Fibroblast of lung (primary cell): Measurements from ENCODE around the gene POLR1C. TPM values are rescaled to one million over a fixed set of nuclear protein-coding genes. Genes with fewer than 3 reads are reported as not detected.

Source experiments
- DNase-seq, 2 donors: peaks; one replicate each; pipeline versions ENCODE4 v3.0.0 to v3.0.0-alpha.2; 2010; ENCODE audit warnings: low read depth in 2 of 2
- H2AFZ ChIP-seq: 2 replicates; pipeline ENCODE4 v1.5.1; 2012; ENCODE audit warnings: low read length, control low read depth, inconsistent platforms
- H3K27ac ChIP-seq: 2 replicates; pipeline ENCODE4 v1.5.1; 2011; ENCODE audit warnings: low read length, control low read depth; ENCODE audit not compliant: insufficient read depth
- H3K27me3 ChIP-seq: 2 replicates; pipeline ENCODE4 v1.5.1; 2011; ENCODE audit warnings: mild to moderate bottlenecking, low read length; ENCODE audit not compliant: control insufficient read depth, insufficient read depth
- H3K36me3 ChIP-seq: 2 replicates; pipeline ENCODE4 v1.5.1; 2011; ENCODE audit warnings: low read length; ENCODE audit not compliant: control insufficient read depth, insufficient read depth
- H3K4me1 ChIP-seq: 2 replicates; pipeline ENCODE4 v1.5.1; 2011; ENCODE audit warnings: low read length; ENCODE audit not compliant: control insufficient read depth, insufficient read depth; ENCODE audit errors: extremely low read depth
- H3K4me2 ChIP-seq: 2 replicates; pipeline ENCODE4 v1.5.1; 2011; ENCODE audit warnings: low read length, control low read depth; ENCODE audit not compliant: insufficient read depth; ENCODE audit errors: extremely low read depth
- H3K4me3 ChIP-seq, 4 experiments: fragments of 200-600 bp in 1 of 4; sonication (generic) in 1 of 4; replicated peaks in 1 of 4; 2 replicates each; pipeline ENCODE4 v1.5.1; 2011 to 2016; ENCODE audit warnings: low read length in 4 of 4, low read depth in 3 of 4, mild to moderate bottlenecking in 3 of 4, control low read depth in 2 of 4, inconsistent platforms in 1 of 4, mixed read lengths in 1 of 4; ENCODE audit not compliant: insufficient read depth in 1 of 4; ENCODE audit errors: control extremely low read depth in 1 of 4
- H3K79me2 ChIP-seq: 2 replicates; pipeline ENCODE4 v1.5.1; 2012; ENCODE audit warnings: mild to moderate bottlenecking, low read length, inconsistent platforms; ENCODE audit not compliant: control insufficient read depth, insufficient read depth
- H3K9ac ChIP-seq: 2 replicates; pipeline ENCODE4 v1.5.1; 2011; ENCODE audit warnings: mild to moderate bottlenecking, low read length, control low read depth; ENCODE audit not compliant: insufficient read depth
- H3K9me3 ChIP-seq: 2 replicates; pipeline ENCODE4 v1.5.1; 2012; ENCODE audit warnings: low read depth, low read length; ENCODE audit not compliant: control insufficient read depth, insufficient read depth
- H4K20me1 ChIP-seq: 2 replicates; pipeline ENCODE4 v1.5.1; 2011; ENCODE audit warnings: low read length; ENCODE audit not compliant: control insufficient read depth, insufficient read depth; ENCODE audit errors: extremely low read depth
- CTCF ChIP-seq, 2 donors: IDR thresholded peaks in 1 of 2; conservative IDR thresholded peaks in 1 of 2; 1 replicate in 1 of 2; 2 replicates in 1 of 2; pipeline ENCODE4 v1.5.1; 2011 to 2012; ENCODE audit warnings: low read length in 2 of 2, control low read depth in 1 of 2, inconsistent platforms in 1 of 2, low read depth in 1 of 2, mild to moderate bottlenecking in 1 of 2
- EZH2 ChIP-seq: IDR thresholded peaks from 2 replicates; pipeline ENCODE4 v1.5.1; 2012; ENCODE audit warnings: low read length, control low read depth, mild to moderate bottlenecking; ENCODE audit errors: missing control alignments
- polyA plus RNA-seq, 2 donors: library from polyadenylated mRNA; depleted of rRNA in 1 of 2; stranded (reverse) in 1 of 2; unstranded in 1 of 2; fragments of >200 nt; gene quantifications; 2 replicates each; pipeline ENCODE4 v1.2.1, GENCODE V29; 2011 to 2012; ENCODE audit warnings: missing spikeins in 1 of 2
- total RNA-seq: library from RNA; depleted of rRNA; stranded (reverse); fragments of >200 nt; gene quantifications from 2 replicates; pipeline ENCODE4 v1.2.1, GENCODE V29; 2014

POLR1C gene
- total and polyA plus RNA-seq, 2 donors (not counting 1 experiment from before 2014, with no cell fraction given): 27.4 to 39.7 TPM

- H3K79me2 ChIP-seq: no peaks in the 10 kb centered on the region
- H3K27me3 ChIP-seq: no peaks in the 10 kb centered on the region
- no peak overlapping the region for H3K4me3 ChIP-seq
- no peak for TF ChIP-seq CTCF (conservative IDR thresholded peaks at IDR 0.05 in 1 of 2, IDR thresholded peaks at IDR 0.05 in 1 of 2; ENCODE audit: low read depth in 1 of 2, low read length in 2 of 2)
- TF ChIP-seq EZH2: no peak
- no peaks in the 10 kb centered on the region for H4K20me1 ChIP-seq
- no peak overlapping the region for H3K4me2 ChIP-seq
- H3K27ac ChIP-seq: no peak overlapping the region
- H3K36me3 ChIP-seq: peaks cover 27% of the 10 kb centered on the region
- no peak for DNase-seq
- no peak overlapping the region for H2AFZ ChIP-seq
- H3K4me1 ChIP-seq: no peaks in the 10 kb centered on the region
- H3K9me3 ChIP-seq: no peaks in the 10 kb centered on the region
- no peak overlapping the region for H3K9ac ChIP-seq
Measured at GRCh38 chr6:43502666-43503065, 14.2 kb upstream of the POLR1C start.

- Histone ChIP-seq H3K9ac (no peak overlapping the region), H3K27ac (no peak overlapping the region), H3K27me3 (no peaks in the 10 kb centered on the region), H3K9me3 (no peaks in the 10 kb centered on the region), H2AFZ (no peak overlapping the region), H3K36me3 (peaks cover 27% of the 10 kb centered on the region), H3K4me1 (no peaks in the 10 kb centered on the region), H4K20me1 (no peaks in the 10 kb centered on the region), H3K4me2 (no peak overlapping the region), H3K79me2 (no peaks in the 10 kb centered on the region), H3K4me3 (no peak overlapping the region)
- DNase-seq: no peak
- TF ChIP-seq CTCF (conservative IDR thresholded peaks at IDR 0.05 in 1 of 2, IDR thresholded peaks at IDR 0.05 in 1 of 2; ENCODE audit: low read depth in 1 of 2, low read length in 2 of 2) (no peak), EZH2 (no peak)
Measured at GRCh38 chr6:43503443-43503842, 13.4 kb upstream of the POLR1C start.

- TF ChIP-seq EZH2: no peak
- no peak for TF ChIP-seq CTCF (conservative IDR thresholded peaks at IDR 0.05 in 1 of 2, IDR thresholded peaks at IDR 0.05 in 1 of 2; ENCODE audit: low read depth in 1 of 2, low read length in 2 of 2)
- peaks cover 3% of the 10 kb centered on the region for H3K4me1 ChIP-seq
- H4K20me1 ChIP-seq: no peaks in the 10 kb centered on the region
- no peak overlapping the region for H3K4me2 ChIP-seq
- no peak for DNase-seq
- peaks cover 20% of the 10 kb centered on the region for H3K36me3 ChIP-seq
- H3K9me3 ChIP-seq: no peaks in the 10 kb centered on the region
- H3K79me2 ChIP-seq: no peaks in the 10 kb centered on the region
- H2AFZ ChIP-seq: no peak overlapping the region
- no peak overlapping the region for H3K27ac ChIP-seq
- H3K9ac ChIP-seq: no peak overlapping the region
- no peaks in the 10 kb centered on the region for H3K27me3 ChIP-seq
- H3K4me3 ChIP-seq: no peak overlapping the region
Measured at GRCh38 chr6:43504756-43505593, 11.9 kb upstream of the POLR1C start.
